PC-9 (cell line): ENCODE data around the gene IMPG1. TPM values are rescaled to one million over a fixed set of nuclear protein-coding genes. Genes with fewer than 3 reads are reported as not detected.

Experiments
- BruUV-seq: library from RNA; stranded (reverse); fragments of 400-500 nt; replicated peaks from 2 replicates; lab custom pipeline; 2021; lab: Mats Ljungman, UMichigan
- CTCF ChIA-PET: fragments of 300-600 bp; sonication (Branson Sonifier 250); formaldehyde crosslinking; loops from one replicate; lab custom pipeline; 2022; ENCODE audit warnings: antibody characterized with exemption; lab: Charles Lee
- POLR2A ChIA-PET: fragments of 300-600 bp; sonication (Branson Sonifier 250); formaldehyde crosslinking; loops from one replicate; lab custom pipeline; 2022; ENCODE audit warnings: antibody characterized with exemption; ENCODE audit not compliant: unreplicated experiment; lab: Charles Lee
- DNase-seq, 2 experiments: peaks; one replicate each; pipeline versions ENCODE4 v3.0.0 to v3.0.0-alpha.2; 2015 to 2022; ENCODE audit warnings: mixed read lengths in 1 of 2
- H2AFZ ChIP-seq: fragments of 200-600 bp; sonication (generic); 2 replicates; pipeline ENCODE4 v1.8.1; 2017; ENCODE audit warnings: antibody characterized with exemption
- H3F3A ChIP-seq: fragments of 200-600 bp; sonication (generic); 2 replicates; pipeline ENCODE4 v1.8.1; 2017; ENCODE audit warnings: antibody characterized with exemption, mild to moderate bottlenecking, low read depth; ENCODE audit not compliant: insufficient read depth
- H3K27ac ChIP-seq: fragments of 200-600 bp; sonication (generic); 2 replicates; pipeline ENCODE4 v1.6.1; 2016; ENCODE audit warnings: mixed run types
- H3K27me3 ChIP-seq: fragments of 200-600 bp; sonication (generic); 2 replicates; pipeline ENCODE4 v1.6.1; 2016; ENCODE audit warnings: low read depth, mixed run types; ENCODE audit not compliant: insufficient read depth
- H3K36me3 ChIP-seq: fragments of 200-600 bp; sonication (generic); 2 replicates; pipeline ENCODE4 v1.6.1; 2016; ENCODE audit warnings: low read depth, mixed run types
- H3K4me1 ChIP-seq: fragments of 200-600 bp; sonication (generic); replicated peaks from 2 replicates; pipeline ENCODE4 v1.6.1; 2016; ENCODE audit warnings: mixed run types; ENCODE audit not compliant: insufficient read depth
- H3K4me2 ChIP-seq: fragments of 200-600 bp; sonication (generic); 2 replicates; pipeline ENCODE4 v1.6.1; 2017; ENCODE audit warnings: mixed run types
- H3K4me3 ChIP-seq: fragments of 200-600 bp; sonication (generic); 2 replicates; pipeline ENCODE4 v1.6.1; 2016; ENCODE audit warnings: mixed run types
- H3K79me2 ChIP-seq: fragments of 200-600 bp; sonication (generic); 2 replicates; pipeline ENCODE4 v1.6.1; 2017; ENCODE audit warnings: low read depth, mixed run types
- H3K9me2 ChIP-seq: fragments of 200-600 bp; sonication (generic); 2 replicates; pipeline ENCODE4 v1.8.1; 2017; ENCODE audit warnings: mild to moderate bottlenecking; ENCODE audit not compliant: insufficient read depth
- H3K9me3 ChIP-seq: fragments of 200-600 bp; sonication (generic); 2 replicates; pipeline ENCODE4 v1.8.1; 2016; ENCODE audit warnings: low read depth; ENCODE audit not compliant: insufficient read depth
- H4K20me1 ChIP-seq: fragments of 200-600 bp; sonication (generic); 2 replicates; pipeline ENCODE4 v1.8.1; 2017; ENCODE audit not compliant: insufficient read depth
- EZH2 ChIP-seq: fragments of 200-600 bp; sonication (generic); IDR thresholded peaks from 2 replicates; pipeline ENCODE4 v1.8.0; 2017; ENCODE audit warnings: antibody characterized with exemption, low read depth
- intact Hi-C: fragments of 100-400 bp; cut with micrococcal nuclease; formaldehyde crosslinking; loops from one replicate; pipeline ENCODE4 v1.10.0; 2022; ENCODE audit not compliant: unreplicated experiment
- total RNA-seq: library from RNA; stranded (reverse); gene quantifications from 2 replicates; pipeline ENCODE4 v1.2.3, GENCODE V29; 2021
- TF ChIP-seq, protein P1 (sequence below): fragments of 200-600 bp; sonication (generic); conservative IDR thresholded peaks from 2 replicates; pipeline ENCODE4 v1.6.1; 2017; ENCODE audit warnings: mixed run types, antibody characterized with exemption, mild to moderate bottlenecking, moderate library complexity

Gene IMPG1
- total RNA-seq, 1 experiment from 2014 or later = not detected

DNA sequence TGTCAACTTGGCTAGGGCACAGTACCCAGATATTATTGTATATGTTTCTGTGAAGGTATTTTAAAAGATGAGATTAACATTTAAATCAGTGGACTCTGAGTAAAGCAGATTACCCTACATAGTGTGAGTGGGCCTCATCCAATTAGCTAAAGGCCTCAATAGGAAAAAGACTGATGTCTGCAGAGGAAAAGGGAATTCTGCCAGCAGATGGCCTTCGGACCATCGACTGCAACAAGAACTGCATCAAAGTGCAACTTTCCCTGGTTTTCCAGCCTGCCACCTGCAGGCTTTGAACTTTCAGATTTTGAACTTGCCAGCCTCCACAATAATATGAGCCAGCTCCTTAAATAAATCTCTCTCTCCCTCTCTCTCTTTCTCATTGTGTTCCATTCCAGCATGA lies 80.5 kb downstream of the IMPG1 start:
- ChIA-PET CTCF (no interaction called here), POLR2A (no interaction called here)
- Histone ChIP-seq H4K20me1 (no peaks in the 10 kb centered on the region), H3K4me2 (no peak overlapping the region), H3K79me2 (no peaks in the 10 kb centered on the region), H3K4me3 (no peak overlapping the region), H2AFZ (no peak overlapping the region), H3K27ac (no peak overlapping the region), H3K27me3 (peaks cover 8% of the 10 kb centered on the region; the same call in 1 of the 2 replicates), H3K9me3 (no peaks in the 10 kb centered on the region), H3K9me2 (no peaks in the 10 kb centered on the region), H3F3A (no peaks in the 10 kb centered on the region), H3K4me1 (no peaks in the 10 kb centered on the region), H3K36me3 (no peaks in the 10 kb centered on the region)
- BruUV-seq = no TSS peak
- TF ChIP-seq EZH2 = no peak
- TF ChIP-seq, protein P1, sequence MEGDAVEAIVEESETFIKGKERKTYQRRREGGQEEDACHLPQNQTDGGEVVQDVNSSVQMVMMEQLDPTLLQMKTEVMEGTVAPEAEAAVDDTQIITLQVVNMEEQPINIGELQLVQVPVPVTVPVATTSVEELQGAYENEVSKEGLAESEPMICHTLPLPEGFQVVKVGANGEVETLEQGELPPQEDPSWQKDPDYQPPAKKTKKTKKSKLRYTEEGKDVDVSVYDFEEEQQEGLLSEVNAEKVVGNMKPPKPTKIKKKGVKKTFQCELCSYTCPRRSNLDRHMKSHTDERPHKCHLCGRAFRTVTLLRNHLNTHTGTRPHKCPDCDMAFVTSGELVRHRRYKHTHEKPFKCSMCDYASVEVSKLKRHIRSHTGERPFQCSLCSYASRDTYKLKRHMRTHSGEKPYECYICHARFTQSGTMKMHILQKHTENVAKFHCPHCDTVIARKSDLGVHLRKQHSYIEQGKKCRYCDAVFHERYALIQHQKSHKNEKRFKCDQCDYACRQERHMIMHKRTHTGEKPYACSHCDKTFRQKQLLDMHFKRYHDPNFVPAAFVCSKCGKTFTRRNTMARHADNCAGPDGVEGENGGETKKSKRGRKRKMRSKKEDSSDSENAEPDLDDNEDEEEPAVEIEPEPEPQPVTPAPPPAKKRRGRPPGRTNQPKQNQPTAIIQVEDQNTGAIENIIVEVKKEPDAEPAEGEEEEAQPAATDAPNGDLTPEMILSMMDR = no peak
- intact Hi-C loops = no loop called here
- no peak for DNase-seq

- no peak overlapping the region for H3K4me2 ChIP-seq
- no peaks in the 10 kb centered on the region for H4K20me1 ChIP-seq
- TF ChIP-seq, protein P1 = no peak
- no peak for TF ChIP-seq EZH2
- no peaks in the 10 kb centered on the region for H3K9me3 ChIP-seq
- intact Hi-C loops = no loop called here
- H3K79me2 ChIP-seq = no peaks in the 10 kb centered on the region
- no peaks in the 10 kb centered on the region for H3K27me3 ChIP-seq
- no peaks in the 10 kb centered on the region for H3K36me3 ChIP-seq
- no peaks in the 10 kb centered on the region for H3K4me1 ChIP-seq
- BruUV-seq = no TSS peak
- DNase-seq = no peak
- no peaks in the 10 kb centered on the region for H3K9me2 ChIP-seq
- ChIA-PET CTCF (no interaction called here), POLR2A (no interaction called here)
- H3K27ac ChIP-seq = no peak overlapping the region
- no peak overlapping the region for H2AFZ ChIP-seq
- no peak overlapping the region for H3K4me3 ChIP-seq
- no peaks in the 10 kb centered on the region for H3F3A ChIP-seq
Observed at GRCh38 chr6:75986935-75987334, 85.5 kb downstream of the IMPG1 start.

DNA sequence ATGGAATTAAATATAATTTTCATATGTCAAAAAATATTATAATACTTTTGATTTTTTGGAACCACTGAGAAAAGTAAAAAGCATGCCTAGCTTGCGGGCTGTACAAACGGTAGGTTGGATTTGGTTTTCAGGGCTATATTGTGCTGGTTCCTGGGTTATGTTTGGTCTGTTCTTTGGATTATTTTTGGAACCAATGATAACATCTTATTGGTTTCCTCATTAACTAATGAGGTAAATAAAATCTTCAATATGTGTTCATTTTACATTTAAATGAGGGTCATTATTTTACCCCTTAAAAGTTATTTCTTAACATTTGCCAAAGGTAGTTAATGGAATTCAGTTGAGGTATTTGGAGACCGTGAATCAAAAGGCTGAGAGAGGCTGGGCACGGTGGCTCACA lies 96.6 kb downstream of the IMPG1 start:
- H3K9me3 ChIP-seq = no peaks in the 10 kb centered on the region; the same call in 1 of the 2 replicates
- H3K4me3 ChIP-seq = no peak overlapping the region
- H3K4me1 ChIP-seq = no peaks in the 10 kb centered on the region
- no peaks in the 10 kb centered on the region for H3F3A ChIP-seq
- CTCF ChIA-PET = no interaction called here
- H3K36me3 ChIP-seq = no peaks in the 10 kb centered on the region
- no peaks in the 10 kb centered on the region for H4K20me1 ChIP-seq
- H2AFZ ChIP-seq = no peak overlapping the region
- TF ChIP-seq, protein P1 = no peak
- no peak for TF ChIP-seq EZH2
- intact Hi-C loops = no loop called here
- no peaks in the 10 kb centered on the region for H3K9me2 ChIP-seq
- no peak overlapping the region for H3K4me2 ChIP-seq
- POLR2A ChIA-PET = no interaction called here
- DNase-seq = no peak
- no peaks in the 10 kb centered on the region for H3K27me3 ChIP-seq
- H3K79me2 ChIP-seq = no peaks in the 10 kb centered on the region
- no TSS peak for BruUV-seq
- no peak overlapping the region for H3K27ac ChIP-seq
